GM21390 (cell line): ENCODE measurements around the gene LRRC53.

ENCODE experiments used
- ATAC-seq: cut with Tn5 transposase; IDR thresholded peaks from one replicate; pipeline ENCODE4 v1.9.1; 2021; ENCODE audit not compliant: unreplicated experiment

Gene LRRC53, protein sequence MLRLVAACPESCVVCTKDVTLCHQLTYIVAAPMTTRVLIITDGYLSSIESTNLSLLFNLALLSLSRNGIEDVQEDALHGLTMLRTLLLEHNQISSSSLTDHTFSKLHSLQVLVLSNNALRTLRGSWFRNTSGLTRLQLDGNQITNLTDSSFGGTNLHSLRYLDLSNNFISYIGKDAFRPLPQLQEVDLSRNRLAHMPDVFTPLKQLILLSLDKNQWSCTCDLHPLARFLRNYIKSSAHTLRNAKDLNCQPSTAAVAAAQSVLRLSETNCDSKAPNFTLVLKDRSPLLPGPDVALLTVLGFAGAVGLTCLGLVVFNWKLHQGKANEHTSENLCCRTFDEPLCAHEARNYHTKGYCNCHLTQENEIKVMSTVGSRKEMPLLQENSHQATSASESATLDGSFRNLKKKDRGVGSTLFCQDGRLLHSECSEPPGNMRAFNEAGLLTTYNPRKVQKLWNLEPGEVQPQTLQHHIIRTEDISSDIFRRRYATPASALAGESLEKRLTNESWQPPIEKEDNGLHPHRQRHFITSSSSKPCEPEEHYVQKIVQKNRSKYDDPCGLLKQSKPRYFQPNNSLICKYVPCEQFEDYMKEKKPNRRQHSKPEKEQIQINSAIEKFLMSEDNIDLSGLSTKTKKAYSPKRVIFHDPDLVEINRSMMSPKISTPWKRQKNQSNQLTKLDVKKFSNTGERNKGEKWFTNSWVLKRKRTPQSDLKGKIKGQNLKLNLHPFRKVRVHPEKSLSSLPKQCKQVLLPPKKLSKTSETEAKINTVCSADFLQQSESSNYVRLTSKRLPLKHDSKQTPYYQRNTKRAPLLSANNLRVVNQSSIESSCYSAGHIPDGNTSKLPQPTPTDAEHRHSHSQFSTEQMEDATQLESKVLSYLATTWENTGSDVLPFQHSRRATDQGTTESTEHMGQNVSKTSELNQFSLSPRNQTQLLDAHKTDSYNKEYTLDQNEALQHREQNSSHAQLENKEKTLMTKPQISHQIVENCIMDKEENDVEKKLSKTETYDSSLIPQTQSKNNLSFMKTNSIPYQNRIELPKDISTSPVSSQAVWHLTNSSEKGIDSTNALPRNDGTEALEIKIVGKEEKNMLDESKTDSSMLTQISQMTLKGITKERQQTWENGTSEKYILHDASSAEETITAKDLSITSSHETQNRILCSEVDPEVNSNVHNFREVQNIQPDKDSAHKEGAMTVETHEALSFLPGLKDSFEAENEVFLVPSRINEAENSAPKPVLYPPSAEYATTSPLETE

DNA sequence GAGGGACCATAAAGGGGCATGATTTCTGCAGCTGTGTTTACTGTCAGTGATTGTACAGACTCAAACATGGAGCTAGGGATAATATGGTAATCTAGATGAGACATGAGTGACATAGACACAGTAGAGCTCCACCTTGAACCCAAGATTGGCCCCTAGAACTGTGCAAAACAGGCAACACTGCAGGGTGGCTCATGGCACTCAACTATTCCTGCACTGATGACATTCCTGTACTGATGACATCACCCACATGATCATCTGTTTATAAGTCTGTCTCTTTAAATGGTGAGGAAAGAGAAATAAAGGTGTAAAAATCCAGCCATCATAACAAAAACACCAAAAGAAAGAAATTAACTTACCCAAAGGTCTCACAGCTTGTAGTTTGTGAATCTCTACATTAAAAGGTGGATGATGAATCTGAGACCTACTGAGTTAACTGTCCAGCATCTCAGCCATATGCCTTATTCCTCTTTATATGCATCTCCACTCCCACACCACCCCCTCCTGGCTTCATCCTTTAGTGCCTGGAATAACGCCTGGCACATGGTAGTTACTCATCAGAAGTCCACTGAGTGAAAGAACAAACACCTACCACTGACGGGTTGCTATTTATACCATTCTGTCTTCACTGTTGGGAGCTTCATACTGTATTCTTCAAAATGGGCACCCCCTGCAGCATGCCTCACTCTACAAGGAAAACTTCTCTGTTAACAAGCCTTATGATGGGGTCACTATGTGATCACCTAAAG, at the start of gene LRRC53:
LRRC53 (minus strand) TSS at position 442 of the 746 bp plus-strand sequence. CDS start 29,262 bp downstream, outside the sequence.
- ATAC-seq: no peak

DNA sequence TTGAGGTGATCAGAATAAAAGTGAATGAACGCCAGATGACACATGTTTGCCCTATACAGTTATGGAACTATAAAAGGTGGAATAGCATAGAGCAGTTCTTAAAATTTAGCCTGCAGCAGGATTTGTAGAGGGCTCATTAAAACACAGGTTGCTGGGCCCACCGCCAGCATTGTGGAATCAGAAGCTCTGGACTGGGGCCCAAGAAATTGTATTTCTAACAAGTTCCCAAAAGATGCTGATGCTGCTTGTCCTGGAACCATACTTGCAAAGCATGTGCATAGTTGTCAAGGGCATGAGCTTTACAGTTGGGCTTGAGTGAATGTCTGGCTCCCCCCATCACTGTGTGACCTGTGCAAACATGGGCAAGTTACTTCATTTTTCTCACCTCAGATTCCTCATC, 37.5 kb upstream of the LRRC53 start:
- no peak for ATAC-seq

DNA sequence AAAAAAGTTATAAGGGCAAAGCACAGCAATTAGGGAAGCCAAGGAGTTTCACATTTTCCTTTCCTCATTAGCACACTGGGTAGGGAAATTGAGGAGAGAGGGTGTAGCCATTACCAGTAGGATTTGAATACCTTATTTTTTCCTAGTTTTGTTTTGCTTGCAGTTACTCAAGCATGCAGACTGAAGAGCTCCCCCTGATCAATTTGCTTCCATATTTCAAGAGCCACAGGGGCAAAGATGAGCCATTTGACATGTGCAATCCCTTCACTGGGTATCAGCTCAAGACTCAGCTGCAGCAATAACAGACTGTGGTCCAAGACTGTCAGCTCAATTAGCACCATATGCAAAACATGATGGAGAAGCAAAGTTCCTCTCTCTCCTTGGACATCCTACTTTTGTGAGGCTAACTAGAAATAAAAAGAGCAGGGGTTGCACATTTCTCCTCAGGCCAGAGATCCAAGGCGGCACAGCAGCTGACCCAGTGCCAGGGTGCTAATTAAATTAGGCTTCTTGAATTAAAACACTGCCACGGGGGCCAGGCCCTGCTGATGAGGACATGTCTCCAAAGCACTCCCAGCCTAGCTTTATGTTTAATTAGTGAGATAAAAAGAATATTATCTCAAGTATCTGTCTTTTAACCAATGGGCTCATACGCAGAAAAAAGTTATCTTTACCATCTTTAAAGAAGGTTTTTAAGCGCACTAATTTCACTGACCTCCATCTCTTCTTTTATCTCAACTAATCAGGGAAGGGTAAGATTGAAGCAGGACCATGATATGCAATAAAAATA, 36.7 kb upstream of the LRRC53 start:
- ATAC-seq: no peak

DNA sequence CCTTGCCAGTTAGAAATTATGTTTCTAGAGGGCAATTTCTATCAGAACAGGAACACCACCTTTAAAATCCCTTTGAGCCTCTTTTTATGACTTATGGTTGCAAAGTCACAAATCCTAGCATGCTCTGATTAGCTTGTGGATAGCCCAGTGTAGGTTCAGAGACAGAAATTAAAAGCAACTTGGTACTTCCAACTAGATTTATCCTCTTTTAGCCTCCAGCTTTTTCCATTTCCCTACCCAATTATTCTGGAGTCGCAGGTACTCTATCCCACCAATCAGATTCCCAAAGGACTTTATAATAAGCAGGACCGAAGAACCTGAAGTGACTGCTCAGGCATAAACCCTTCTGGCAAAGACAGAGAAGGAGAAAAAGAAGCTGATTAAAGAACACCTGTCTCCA, 33.4 kb upstream of the LRRC53 start:
- ATAC-seq: no peak

DNA sequence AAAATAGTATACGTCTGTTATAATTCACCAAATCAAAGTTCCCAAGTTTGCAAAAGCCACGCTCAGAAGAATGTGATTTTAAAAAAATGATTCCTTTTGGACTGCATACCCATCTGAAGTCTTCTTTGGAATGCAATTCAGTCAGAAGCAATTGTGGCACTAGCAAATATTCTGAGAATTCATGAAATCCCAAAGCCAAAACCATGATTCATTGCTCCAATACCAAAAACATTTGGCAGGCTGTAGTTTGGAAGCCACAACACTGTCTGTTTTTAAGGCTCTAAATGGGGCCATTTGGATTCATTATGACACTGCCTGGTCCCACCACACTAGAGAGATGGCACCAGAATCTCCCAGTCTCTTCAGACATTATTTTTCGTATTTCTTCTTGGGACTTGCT, 21.8 kb upstream of the LRRC53 start:
- ATAC-seq: no peak

DNA sequence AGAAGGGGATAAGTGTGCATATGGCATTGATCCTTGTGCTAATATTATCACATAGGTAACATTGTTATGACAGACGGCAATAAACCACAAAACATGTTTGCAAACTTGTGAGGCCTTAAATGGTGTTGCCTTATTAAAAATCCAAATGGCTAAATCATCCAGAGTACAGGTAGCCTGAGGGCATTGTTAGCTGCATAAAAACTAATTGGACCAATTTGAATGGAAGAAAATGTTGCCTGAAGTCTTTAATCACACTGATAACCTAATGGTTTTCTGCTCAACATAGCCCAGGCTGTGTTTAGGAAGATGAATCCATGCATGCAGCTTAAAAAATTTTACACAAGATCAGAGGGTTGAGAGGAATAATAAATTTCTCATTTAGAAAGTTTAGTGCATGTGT, 19.4 kb upstream of the LRRC53 start:
- no peak for ATAC-seq

DNA sequence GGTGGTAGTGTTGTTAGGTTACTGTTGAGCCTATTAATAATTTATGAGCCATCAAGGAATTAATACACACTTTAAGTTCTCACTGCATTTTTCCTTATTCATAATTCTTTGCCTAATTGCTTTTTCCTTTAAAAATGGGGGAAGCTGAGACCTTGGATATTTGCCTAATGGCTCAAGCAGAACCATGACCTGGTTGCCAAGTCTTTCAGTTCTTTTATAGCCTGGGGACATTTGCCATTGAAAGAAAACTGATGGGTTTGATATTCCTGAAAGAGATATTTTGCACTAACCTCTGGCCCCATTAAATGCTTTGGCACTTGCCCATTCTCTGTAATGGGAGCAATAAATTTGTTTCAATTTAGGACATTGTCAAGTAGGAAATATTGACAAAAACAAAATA, 18.5 kb upstream of the LRRC53 start:
- no peak for ATAC-seq

DNA sequence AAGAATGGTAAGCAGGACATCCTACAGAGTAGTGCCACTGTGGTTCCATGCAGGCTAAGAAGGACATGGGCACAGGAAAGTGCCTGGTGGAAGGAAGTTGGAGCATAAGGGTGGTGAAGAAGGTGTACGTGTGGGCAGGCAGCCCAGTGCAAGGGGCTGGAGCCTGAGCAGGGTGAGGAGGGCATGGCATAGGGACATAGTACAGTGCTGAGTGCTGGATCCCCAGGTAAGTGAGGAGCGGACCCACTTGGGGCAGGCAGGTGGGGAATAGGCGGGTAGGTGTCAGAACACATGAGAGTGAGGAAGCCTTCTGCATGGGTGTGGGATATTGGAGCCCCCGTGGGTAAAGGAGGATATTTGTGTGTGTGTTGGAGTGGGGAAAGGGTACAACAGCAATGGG, 15.7 kb upstream of the LRRC53 start:
- no peak for ATAC-seq

DNA sequence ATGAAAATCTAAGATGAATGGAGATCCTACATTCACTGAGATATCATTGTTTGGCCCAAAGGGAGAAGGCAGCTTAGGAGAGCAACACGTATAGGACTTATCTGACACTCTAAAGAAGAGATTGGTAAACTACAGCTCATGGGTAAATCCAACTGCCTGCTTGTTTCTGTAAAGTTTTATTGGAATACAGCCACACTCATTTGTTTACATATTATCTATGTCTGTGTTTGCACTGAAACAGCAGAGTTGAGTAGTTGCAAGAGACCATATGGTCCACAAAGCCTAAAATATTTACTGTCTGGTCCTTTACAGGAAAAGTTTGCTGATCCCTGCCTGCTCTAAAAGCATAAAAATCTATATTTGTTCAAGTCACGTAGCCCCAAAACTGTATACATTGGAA, 14.3 kb upstream of the LRRC53 start:
- no peak for ATAC-seq

DNA sequence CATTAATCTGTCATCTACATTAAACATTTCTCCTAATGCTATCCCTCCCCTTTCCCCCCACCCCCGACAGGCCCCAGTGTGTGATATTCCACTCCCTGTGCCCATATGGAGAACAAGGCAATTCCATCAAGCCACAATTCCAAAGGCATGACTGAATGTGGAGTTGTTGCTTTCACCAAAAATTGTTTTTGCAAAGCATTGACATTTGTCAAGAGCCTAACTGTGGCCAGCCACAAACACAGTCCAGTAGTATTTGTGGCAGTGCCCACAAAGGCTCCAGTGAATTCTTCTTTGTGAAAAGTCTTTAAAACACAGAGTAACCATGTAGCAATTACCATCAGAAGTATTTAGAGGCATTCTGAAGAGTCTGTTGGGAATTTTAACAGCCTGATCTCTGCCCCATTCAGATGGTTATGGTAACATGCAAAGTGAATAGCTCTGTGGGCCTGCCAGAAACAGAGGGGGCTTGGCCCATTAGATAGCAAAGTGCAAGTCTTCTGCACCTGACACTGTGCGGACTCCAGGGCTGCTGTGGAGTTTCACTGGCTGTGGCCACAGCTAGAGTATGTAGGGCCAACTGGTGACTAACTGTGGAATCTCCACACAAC, 11.6 kb upstream of the LRRC53 start:
- no peak for ATAC-seq

DNA sequence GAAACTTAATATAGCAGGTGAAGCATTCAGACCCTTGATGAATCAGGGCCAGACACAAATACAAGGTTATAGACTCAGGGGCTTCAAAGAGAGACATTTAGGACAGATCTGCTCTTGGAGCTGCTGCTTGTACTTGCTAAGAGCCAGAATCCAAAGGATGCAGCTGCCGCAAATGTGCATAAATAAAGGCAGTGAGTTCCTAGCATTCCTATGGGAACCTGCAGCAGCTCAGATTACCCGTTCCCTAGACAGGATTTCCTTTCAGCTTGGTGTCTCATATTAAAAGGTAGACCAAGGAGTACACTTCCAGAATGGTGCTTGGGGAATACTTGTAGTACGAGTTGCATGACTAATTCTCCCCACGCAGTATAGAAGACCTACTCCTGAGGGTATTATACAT, 9.7 kb upstream of the LRRC53 start:
- ATAC-seq: no peak

DNA sequence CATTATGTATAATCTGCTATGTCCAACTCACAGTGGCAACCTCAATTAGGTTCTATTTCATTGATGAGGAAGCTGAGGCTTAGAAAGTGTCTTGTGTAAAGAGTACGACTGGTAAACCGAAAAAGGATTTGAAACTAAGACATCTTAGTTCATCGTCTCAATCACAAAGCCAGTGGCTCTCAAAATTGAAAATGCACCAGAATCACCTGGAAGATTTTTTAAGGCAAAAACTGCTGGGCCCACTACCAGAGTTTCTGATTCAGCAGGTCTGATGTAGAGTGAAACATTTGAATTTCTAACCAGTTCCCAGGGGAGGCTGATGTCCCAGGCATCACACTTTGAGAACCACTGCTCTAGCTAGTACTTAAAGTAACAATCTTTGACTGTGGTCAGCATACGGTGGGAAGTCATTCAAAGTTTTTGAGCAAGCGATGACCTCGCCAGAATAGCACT, 5.2 kb upstream of the LRRC53 start:
- peak; percentile 86 for ATAC-seq

DNA sequence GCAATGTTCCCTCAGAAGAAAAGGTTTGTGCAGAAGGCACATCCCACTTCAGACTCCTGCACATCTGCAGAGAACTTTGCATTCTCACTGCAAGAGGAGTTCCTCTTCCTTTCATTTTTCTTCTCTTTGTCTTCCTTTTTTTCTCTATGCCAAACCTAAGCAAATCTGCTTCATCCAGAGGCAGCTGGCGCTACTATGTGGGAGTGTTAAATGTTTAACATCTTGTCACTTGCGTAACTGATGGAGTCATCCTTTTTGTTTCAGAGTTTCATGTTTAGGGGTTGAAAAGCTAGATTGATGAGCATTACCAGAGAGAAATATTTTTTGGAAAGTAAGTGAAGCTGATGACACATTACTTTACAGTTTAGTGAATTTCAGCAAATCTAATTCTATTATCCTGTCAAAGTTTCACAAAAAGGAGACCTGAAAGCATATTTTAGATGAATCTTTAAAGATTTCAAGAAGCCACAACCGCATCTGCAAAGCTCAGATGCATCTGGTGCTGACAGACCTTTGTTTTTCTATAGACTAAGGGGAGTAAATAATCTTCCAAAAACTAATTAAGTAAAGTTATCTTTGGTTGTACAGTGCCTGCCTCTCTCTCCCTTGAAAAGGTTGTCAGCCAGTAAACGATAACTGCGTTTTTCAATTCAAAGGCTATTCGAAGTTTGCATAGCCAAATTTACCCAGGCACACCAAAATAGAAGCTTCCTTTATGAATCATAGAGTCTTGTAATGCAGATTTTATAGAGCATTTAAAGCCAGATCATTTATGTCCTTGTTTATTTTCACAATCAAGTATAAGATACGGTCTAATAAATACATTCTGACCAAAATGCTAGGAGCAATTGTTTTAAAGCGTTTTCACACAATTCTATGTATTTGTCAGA, 1.2 kb upstream of the LRRC53 start:
- no peak for ATAC-seq

DNA sequence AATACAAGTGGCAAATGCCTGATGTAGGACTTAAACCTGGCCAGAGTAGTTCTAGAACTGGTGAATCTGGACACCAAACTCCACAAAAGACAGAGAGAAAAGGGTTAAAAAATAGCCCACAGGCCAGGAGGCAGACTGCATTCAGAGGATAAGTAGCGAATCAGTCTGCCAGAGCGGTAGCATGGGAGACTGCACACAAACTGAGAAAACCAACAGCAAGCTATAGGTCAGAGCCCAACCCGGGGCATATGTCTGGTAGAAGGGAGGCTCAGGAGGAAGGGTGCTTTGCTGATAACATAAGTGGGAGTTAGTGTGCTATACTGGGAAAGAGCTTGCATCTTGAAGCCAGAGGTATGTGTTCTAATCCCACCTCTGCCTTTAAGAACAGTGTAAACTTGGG, 4.0 kb downstream of the LRRC53 start:
- no peak for ATAC-seq

DNA sequence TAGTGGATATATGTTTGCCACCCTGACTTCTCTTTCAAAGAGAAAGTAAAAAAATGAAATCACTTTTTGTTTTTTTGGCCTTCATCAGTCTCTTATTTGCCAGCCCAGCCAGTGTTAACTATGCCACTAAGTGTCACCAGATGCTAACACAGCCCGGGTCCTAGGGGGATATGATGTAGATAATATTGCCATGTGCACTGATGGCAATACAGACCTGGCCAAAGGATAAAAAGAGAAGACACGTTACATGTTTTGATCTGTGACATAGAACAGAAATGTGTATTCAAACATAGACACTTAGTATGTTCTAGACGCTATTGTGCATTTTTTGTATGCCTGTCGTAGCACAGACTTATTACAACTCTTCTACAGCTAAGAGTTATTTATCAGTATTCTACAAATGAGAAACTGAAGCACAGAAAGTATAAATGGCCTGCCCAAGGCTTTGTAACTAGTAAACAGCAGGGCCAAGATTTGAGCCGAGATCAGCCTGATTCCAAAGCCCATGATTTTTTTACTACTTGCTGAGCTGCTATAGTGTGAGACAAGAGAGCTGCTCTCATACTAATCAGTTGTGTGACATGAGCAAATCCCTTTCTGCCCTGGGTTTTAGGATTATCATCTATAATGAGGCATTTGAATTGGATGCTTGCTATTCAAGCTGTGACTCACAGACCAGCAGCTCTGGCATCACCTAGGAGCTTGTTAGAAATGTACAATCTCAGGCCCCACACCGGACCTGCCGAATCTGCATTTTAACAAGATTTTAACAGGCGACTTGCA, 6.3 kb downstream of the LRRC53 start:
- no peak for ATAC-seq

DNA sequence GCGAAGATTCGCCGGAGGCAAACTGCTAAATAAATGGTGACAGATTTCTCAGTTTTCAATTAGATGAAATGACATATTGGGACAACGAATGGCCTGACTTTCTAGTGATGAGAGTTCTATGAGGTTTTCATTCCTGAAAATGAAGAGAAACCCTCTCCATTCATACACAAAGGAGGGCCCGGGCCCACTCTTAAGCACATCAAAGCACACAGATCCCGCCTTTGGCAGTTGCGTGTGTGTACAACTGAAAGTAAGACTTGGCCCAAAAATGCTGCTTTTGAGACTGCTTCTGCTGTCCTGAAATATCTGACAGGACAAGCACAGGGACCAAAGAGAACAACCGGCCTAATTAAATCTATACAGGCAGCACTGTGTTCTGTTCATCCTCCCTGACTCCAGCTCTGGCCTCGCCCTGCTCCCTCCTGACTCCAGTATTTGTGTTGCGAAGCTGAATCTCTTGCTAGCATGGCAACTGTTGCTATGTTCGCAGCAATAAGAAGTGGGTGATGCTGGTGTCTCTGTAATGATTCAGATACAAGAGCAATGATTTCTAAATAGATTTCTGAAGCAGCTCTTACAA, 7.4 kb downstream of the LRRC53 start:
- ATAC-seq: no peak
